Erythroblast (primary cell): ENCODE results near the gene LHX4.

Experiments
- GATA1 ChIP-seq: IDR thresholded peaks from 2 replicates; pipeline ENCODE4 v1.6.1; 2011; ENCODE audit warnings: low read depth, mild to moderate bottlenecking, control low read depth, low read length, moderate library complexity
- POLR2A ChIP-seq: IDR thresholded peaks from 2 replicates; pipeline ENCODE4 v1.6.1; 2011; ENCODE audit warnings: mild to moderate bottlenecking, low read length

GRCh38 chr1:180231936-180232335 is 1.9 kb downstream of the LHX4 start:
- TF ChIP-seq POLR2A = no peak
- TF ChIP-seq GATA1 = no peak
